PFSK-1 (cell line): ENCODE measurements around the gene BAZ2A.

ENCODE experiments used
- FOXP2 ChIP-seq: optimal IDR thresholded peaks from 2 replicates; pipeline ENCODE3; 2011; ENCODE audit warnings: borderline replicate concordance, control low read depth, inconsistent platforms; ENCODE audit not compliant: insufficient read depth; ENCODE audit errors: extremely low read length, extremely low read depth
- POLR2AphosphoS5 ChIP-seq: IDR thresholded peaks from 2 replicates; pipeline ENCODE4 v1.6.1; 2012; ENCODE audit warnings: low read depth, mild to moderate bottlenecking, control low read depth, low read length, moderate library complexity
- SIN3A ChIP-seq: IDR thresholded peaks from 2 replicates; pipeline ENCODE4 v1.6.1; 2012; ENCODE audit warnings: mild to moderate bottlenecking, low read length, moderate library complexity, borderline replicate concordance; ENCODE audit not compliant: insufficient read depth
- TAF1 ChIP-seq: IDR thresholded peaks from 2 replicates; pipeline ENCODE4 v1.6.1; 2012; ENCODE audit warnings: low read length, control low read depth, borderline replicate concordance; ENCODE audit not compliant: insufficient read depth
- TF ChIP-seq, protein P1 (sequence below), 2 experiments: IDR thresholded peaks; 2 replicates each; pipeline versions ENCODE4 v1.6.1 to v1.8.0; 2011 to 2012; ENCODE audit warnings: low read depth in 2 of 2, low read length in 2 of 2, control low read depth in 1 of 2, inconsistent platforms in 1 of 2, mild to moderate bottlenecking in 1 of 2, moderate library complexity in 1 of 2; ENCODE audit not compliant: insufficient read depth in 1 of 2

BAZ2A gene

GRCh38 chr12:56633468-56634241 is 3.5 kb upstream of the BAZ2A start:
- TF ChIP-seq FOXP2 (no peak), POLR2AphosphoS5 (no peak), TAF1 (no peak), SIN3A (no peak)
- TF ChIP-seq, protein P1, sequence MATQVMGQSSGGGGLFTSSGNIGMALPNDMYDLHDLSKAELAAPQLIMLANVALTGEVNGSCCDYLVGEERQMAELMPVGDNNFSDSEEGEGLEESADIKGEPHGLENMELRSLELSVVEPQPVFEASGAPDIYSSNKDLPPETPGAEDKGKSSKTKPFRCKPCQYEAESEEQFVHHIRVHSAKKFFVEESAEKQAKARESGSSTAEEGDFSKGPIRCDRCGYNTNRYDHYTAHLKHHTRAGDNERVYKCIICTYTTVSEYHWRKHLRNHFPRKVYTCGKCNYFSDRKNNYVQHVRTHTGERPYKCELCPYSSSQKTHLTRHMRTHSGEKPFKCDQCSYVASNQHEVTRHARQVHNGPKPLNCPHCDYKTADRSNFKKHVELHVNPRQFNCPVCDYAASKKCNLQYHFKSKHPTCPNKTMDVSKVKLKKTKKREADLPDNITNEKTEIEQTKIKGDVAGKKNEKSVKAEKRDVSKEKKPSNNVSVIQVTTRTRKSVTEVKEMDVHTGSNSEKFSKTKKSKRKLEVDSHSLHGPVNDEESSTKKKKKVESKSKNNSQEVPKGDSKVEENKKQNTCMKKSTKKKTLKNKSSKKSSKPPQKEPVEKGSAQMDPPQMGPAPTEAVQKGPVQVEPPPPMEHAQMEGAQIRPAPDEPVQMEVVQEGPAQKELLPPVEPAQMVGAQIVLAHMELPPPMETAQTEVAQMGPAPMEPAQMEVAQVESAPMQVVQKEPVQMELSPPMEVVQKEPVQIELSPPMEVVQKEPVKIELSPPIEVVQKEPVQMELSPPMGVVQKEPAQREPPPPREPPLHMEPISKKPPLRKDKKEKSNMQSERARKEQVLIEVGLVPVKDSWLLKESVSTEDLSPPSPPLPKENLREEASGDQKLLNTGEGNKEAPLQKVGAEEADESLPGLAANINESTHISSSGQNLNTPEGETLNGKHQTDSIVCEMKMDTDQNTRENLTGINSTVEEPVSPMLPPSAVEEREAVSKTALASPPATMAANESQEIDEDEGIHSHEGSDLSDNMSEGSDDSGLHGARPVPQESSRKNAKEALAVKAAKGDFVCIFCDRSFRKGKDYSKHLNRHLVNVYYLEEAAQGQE (IDR thresholded peaks at IDR 0.05; ENCODE audit: insufficient read depth in 1 of 2, low read depth in 2 of 2, low read length in 2 of 2) = no peak

- TF ChIP-seq POLR2AphosphoS5 (no peak), FOXP2 (no peak), SIN3A (no peak), TAF1 (no peak)
- TF ChIP-seq, protein P1 (IDR thresholded peaks at IDR 0.05; ENCODE audit: insufficient read depth in 1 of 2, low read depth in 2 of 2, low read length in 2 of 2) = no peak
Measured at GRCh38 chr12:56632701-56633467, 2.8 kb upstream of the BAZ2A start.

GRCh38 chr12:56631790-56632700 is 1.9 kb upstream of the BAZ2A start:
- TF ChIP-seq, protein P1 (IDR thresholded peaks at IDR 0.05; ENCODE audit: insufficient read depth in 1 of 2, low read depth in 2 of 2, low read length in 2 of 2) = no peak
- no peak for TF ChIP-seq FOXP2
- no peak for TF ChIP-seq SIN3A

- TF ChIP-seq TAF1 = no peak
Measured at GRCh38 chr12:56629459-56630179, 507 bp downstream of the BAZ2A start.
